Ishikawa (cell line): ENCODE data around the gene STUM.

Experiments used
- CEBPB ChIP-seq: IDR thresholded peaks from 2 replicates; pipeline ENCODE4 v1.6.1; 2012
- CREB1 ChIP-seq: IDR thresholded peaks from 2 replicates; pipeline ENCODE4 v1.6.1; 2012; ENCODE audit warnings: low read depth
- EGR1 ChIP-seq: IDR thresholded peaks from 2 replicates; pipeline ENCODE4 v1.6.1; 2012
- EP300 ChIP-seq: IDR thresholded peaks from 2 replicates; pipeline ENCODE4 v1.6.1; 2012; ENCODE audit warnings: borderline replicate concordance
- FOXM1 ChIP-seq: IDR thresholded peaks from 2 replicates; pipeline ENCODE4 v1.6.1; 2012; ENCODE audit warnings: low read depth, borderline replicate concordance
- MAX ChIP-seq: IDR thresholded peaks from 2 replicates; pipeline ENCODE4 v1.6.1; 2012
- NFIC ChIP-seq: IDR thresholded peaks from 2 replicates; pipeline ENCODE4 v1.6.1; 2012
- RAD21 ChIP-seq: IDR thresholded peaks from 2 replicates; pipeline ENCODE4 v1.6.1; 2012; ENCODE audit warnings: low read depth
- TAF1 ChIP-seq: IDR thresholded peaks from 2 replicates; pipeline ENCODE4 v1.6.1; 2012; ENCODE audit warnings: low read depth, mild to moderate bottlenecking
- TCF12 ChIP-seq: IDR thresholded peaks from 2 replicates; pipeline ENCODE4 v1.6.1; 2012; ENCODE audit warnings: low read depth
- TEAD4 ChIP-seq: IDR thresholded peaks from 2 replicates; pipeline ENCODE4 v1.6.1; 2012
- USF1 ChIP-seq: IDR thresholded peaks from 2 replicates; pipeline ENCODE4 v1.6.1; 2012
- YY1 ChIP-seq: IDR thresholded peaks from 2 replicates; pipeline ENCODE4 v1.6.1; 2012; ENCODE audit warnings: low read depth
- ZBTB7A ChIP-seq: IDR thresholded peaks from 2 replicates; pipeline ENCODE4 v1.6.1; 2012; ENCODE audit warnings: low read depth
- TF ChIP-seq, protein P1 (sequence below): IDR thresholded peaks from 2 replicates; pipeline ENCODE4 v1.6.1; 2012; ENCODE audit warnings: low read depth, mild to moderate bottlenecking

The STUM gene

DNA sequence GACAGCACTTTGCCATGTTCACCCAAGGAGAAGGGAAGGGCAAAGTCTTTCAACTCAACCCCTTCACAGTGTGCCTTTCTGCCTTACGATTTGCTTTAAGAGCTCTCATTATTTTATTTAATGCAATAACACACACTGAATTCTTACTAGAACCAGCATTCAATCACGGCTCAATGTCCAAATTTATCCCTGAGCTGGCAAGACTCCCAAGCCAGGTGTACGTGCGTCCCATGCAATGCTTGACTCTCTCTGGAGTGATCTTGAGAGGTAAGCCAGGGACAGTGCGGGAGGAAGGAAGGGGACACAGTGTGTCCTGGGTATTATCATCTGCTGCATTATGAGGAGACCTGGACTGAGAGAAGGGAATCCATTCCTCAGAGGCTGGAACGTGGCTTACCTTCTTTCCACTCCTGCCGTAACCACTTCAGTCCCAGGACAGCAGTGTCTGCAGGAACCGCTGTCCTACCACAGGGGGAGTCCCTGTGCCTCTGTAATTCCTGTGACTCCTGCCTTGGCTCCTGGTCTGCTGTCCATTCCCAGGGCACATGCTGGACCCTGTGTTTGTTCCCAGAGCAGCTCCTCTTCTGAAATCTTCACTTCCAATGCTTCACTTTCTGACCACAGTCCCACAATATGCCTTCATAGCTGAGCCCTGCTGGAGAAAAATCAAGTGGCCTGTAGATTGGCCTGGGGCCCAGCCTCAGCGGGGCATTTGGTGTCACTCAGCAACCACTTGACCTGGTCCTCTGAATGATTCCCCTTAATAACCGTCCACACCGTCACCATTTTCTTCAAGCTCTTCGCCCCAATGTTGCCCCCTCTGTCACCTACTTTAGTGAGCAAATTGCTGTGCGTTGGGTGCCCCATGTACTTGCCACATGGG, 28.6 kb upstream of the STUM start:
- TF ChIP-seq YY1, result no peak
- 0 out of 2 replicates have a peak, but pooled peaks have one; percentile 28 for TF ChIP-seq RAD21

DNA sequence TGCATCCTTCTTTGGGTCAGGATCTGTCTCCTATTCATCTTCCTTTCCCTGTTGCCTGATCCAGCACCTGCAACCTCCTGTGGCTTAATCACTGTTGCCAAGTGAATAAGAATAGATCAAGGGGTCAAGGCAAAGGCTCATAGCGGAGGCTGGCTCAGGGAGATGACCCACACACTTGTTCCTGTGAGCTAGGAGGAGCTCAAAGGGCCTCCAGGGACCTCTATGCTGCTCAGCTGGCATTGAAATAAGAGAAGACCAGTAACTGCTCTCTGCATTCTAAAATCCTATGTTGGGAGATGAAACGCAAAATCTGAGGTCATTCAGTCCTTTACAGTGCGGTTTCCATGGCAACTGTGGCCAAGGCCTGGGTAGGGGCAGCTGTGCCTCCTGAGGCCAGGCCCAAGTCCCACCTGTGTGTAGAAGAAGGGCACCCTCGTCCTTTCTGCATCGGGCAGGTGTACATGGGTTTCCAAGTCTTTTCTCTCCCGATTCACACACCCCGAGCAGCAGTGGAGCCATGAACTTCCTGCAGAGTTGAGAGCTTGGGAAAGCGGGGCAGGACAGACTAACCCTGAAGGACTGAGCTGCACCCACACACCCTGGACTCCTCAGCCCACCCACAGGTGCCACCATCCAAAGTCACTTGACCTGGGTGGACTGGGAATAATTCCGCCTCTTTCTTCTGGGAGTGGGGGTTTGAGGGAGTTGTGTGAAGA, 27.8 kb upstream of the STUM start:
- TF ChIP-seq EGR1 (no peak), RAD21 (no peak), TAF1 (no peak), ZBTB7A (no peak), TCF12 (no peak), USF1 (no peak), NFIC (no peak), YY1 (no peak), FOXM1 (no peak), EP300 (no peak), TEAD4 (no peak), CREB1 (no peak), CEBPB (no peak)
- TF ChIP-seq, protein P1, sequence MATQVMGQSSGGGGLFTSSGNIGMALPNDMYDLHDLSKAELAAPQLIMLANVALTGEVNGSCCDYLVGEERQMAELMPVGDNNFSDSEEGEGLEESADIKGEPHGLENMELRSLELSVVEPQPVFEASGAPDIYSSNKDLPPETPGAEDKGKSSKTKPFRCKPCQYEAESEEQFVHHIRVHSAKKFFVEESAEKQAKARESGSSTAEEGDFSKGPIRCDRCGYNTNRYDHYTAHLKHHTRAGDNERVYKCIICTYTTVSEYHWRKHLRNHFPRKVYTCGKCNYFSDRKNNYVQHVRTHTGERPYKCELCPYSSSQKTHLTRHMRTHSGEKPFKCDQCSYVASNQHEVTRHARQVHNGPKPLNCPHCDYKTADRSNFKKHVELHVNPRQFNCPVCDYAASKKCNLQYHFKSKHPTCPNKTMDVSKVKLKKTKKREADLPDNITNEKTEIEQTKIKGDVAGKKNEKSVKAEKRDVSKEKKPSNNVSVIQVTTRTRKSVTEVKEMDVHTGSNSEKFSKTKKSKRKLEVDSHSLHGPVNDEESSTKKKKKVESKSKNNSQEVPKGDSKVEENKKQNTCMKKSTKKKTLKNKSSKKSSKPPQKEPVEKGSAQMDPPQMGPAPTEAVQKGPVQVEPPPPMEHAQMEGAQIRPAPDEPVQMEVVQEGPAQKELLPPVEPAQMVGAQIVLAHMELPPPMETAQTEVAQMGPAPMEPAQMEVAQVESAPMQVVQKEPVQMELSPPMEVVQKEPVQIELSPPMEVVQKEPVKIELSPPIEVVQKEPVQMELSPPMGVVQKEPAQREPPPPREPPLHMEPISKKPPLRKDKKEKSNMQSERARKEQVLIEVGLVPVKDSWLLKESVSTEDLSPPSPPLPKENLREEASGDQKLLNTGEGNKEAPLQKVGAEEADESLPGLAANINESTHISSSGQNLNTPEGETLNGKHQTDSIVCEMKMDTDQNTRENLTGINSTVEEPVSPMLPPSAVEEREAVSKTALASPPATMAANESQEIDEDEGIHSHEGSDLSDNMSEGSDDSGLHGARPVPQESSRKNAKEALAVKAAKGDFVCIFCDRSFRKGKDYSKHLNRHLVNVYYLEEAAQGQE, result no peak

- TF ChIP-seq USF1 (no peak), NFIC (no peak), EGR1 (no peak), TCF12 (no peak), CREB1 (no peak), MAX (no peak), EP300 (no peak), TEAD4 (no peak)
- TF ChIP-seq, protein P1, result no peak
Observed at GRCh38 chr1:226523646-226524406, 24.7 kb upstream of the STUM start.

- TF ChIP-seq CREB1, result no peak
- TF ChIP-seq, protein P1, result no peak
- TF ChIP-seq USF1, result no peak
- no peak for TF ChIP-seq YY1
- TF ChIP-seq TCF12, result no peak
- TF ChIP-seq TAF1, result no peak
- TF ChIP-seq FOXM1, result no peak
- TF ChIP-seq NFIC, result no peak
- no peak for TF ChIP-seq ZBTB7A
- no peak for TF ChIP-seq TEAD4
- no peak for TF ChIP-seq EGR1
- TF ChIP-seq MAX, result no peak
- TF ChIP-seq EP300, result no peak
Observed at GRCh38 chr1:226524547-226524946, 24.0 kb upstream of the STUM start.
